ENCODE results near the gene ADD1. TPM values are rescaled to one million over a fixed set of nuclear protein-coding genes. Genes with fewer than 3 reads are reported as not detected.

Gene ADD1
- total and polyA plus RNA-seq, 7 donors = 124 to 224 (median 176) TPM

- H3K4me1 ChIP-seq = peaks cover 55% of the 10 kb centered on the region
- H3K9me3 ChIP-seq = no peaks in the 10 kb centered on the region
- no peaks in the 10 kb centered on the region for H3K27me3 ChIP-seq (ENCODE audit: insufficient read depth in 3 of 3, low read length in 2 of 3)
- DNase-seq (peak; percentile 96 to 98), ATAC-seq (peak; percentile 80 to 83 (median 82))
- intact Hi-C loops (cut with DNase I) = loop anchor here (2.0 to 10.0 kb wide), 4 partner anchors 28 to 173 kb away; partner anchors contain the start of genes ADD1 (in 1 of the 2), GRK4 (in 1 of the 2) and NOP14 (in 1 of the 2)
- TF ChIP-seq CTCF (IDR thresholded peaks at IDR 0.05) = no peak
- H3K4me3 ChIP-seq = peak overlapping the region; percentile 100
- WGBS, 3 donors = 0 to 2% (median 0%) methylated on average over 52 to 70 of the region's 70 CpGs
- peak overlapping the region; percentile 97 for H3K27ac ChIP-seq
- H3K36me3 ChIP-seq (ENCODE audit: insufficient read depth in 1 of 2, low read depth in 1 of 2) = peaks cover 2 to 38% of the 10 kb centered on the region in 2 donors
These were observed 91.4 kb downstream of the ADD1 start for GRCh38 chr4:2934813-2935761.

GRCh38 chr4:2935762-2936743 is 92.4 kb downstream of the ADD1 start:
- Histone ChIP-seq H3K9me3 (no peaks in the 10 kb centered on the region), H3K36me3 (ENCODE audit: insufficient read depth in 1 of 2, low read depth in 1 of 2) (peaks cover 11 to 45% of the 10 kb centered on the region in 2 donors), H3K27ac (peak overlapping the region; percentile 97), H3K4me1 (peaks cover 46% of the 10 kb centered on the region), H3K4me3 (peak overlapping the region; percentile 100), H3K27me3 (ENCODE audit: insufficient read depth in 3 of 3, low read length in 2 of 3) (no peaks in the 10 kb centered on the region)
- intact Hi-C loops (cut with DNase I) = loop anchor here (2.0 to 10.0 kb wide), 3 partner anchors 27 to 174 kb away; partner anchors contain the start of genes GRK4 (in 1 of the 2) and NOP14 (in 1 of the 2)
- WGBS, 3 donors = 59 to 82% (median 61%) methylated on average over 20 of the region's 20 CpGs
- DNase-seq = peak in 1 of 2 donors; percentile 50
- peak in 2 of 4 donors; percentile 1 to 6 for ATAC-seq
- no peak for TF ChIP-seq CTCF (IDR thresholded peaks at IDR 0.05)

GRCh38 chr4:2936773-2937145 is 93.1 kb downstream of the ADD1 start:
- peak overlapping the region; percentile 97 for H3K27ac ChIP-seq
- peaks cover 40% of the 10 kb centered on the region for H3K4me1 ChIP-seq
- intact Hi-C loops (cut with DNase I) = loop anchor here (5.0 to 10.0 kb wide), 2 partner anchors 172 to 174 kb away; no protein-coding TSS in a partner anchor
- 29 to 64% (median 35%) methylated on average over 6 of the region's 6 CpGs for WGBS, 3 donors
- H3K4me3 ChIP-seq = peak overlapping the region; percentile 100
- H3K9me3 ChIP-seq = no peaks in the 10 kb centered on the region
- H3K36me3 ChIP-seq (ENCODE audit: insufficient read depth in 1 of 2, low read depth in 1 of 2) = peaks cover 13 to 45% of the 10 kb centered on the region in 2 donors
- DNase-seq = peak in 1 of 2 donors; percentile 87
- no peaks in the 10 kb centered on the region for H3K27me3 ChIP-seq (ENCODE audit: insufficient read depth in 3 of 3, low read length in 2 of 3)
- TF ChIP-seq CTCF (IDR thresholded peaks at IDR 0.05) = no peak
- peak; percentile 31 to 65 (median 60) for ATAC-seq

- Histone ChIP-seq H3K27ac (peak overlapping the region; percentile 97), H3K4me1 (peaks cover 36% of the 10 kb centered on the region), H3K9me3 (no peaks in the 10 kb centered on the region), H3K4me3 (no peak overlapping the region), H3K36me3 (ENCODE audit: insufficient read depth in 1 of 2, low read depth in 1 of 2) (peaks cover 13 to 51% of the 10 kb centered on the region in 2 donors), H3K27me3 (ENCODE audit: insufficient read depth in 3 of 3, low read length in 2 of 3) (no peaks in the 10 kb centered on the region)
- ATAC-seq (no peak), DNase-seq (peak; percentile 18 to 55)
- intact Hi-C loops (cut with DNase I) = loop anchor here (5.0 to 10.0 kb wide), 2 partner anchors 173 to 175 kb away; no protein-coding TSS in a partner anchor
- 56 to 78% (median 63%) methylated on average over 23 of the region's 23 CpGs for WGBS, 3 donors
- no peak for TF ChIP-seq CTCF (IDR thresholded peaks at IDR 0.05)
These were observed 93.7 kb downstream of the ADD1 start for GRCh38 chr4:2937146-2937857.
